Pulmonary artery endothelial cell (primary cell): ENCODE results near the gene BDKRB1. TPM values are rescaled to one million over a fixed set of nuclear protein-coding genes. Genes with fewer than 3 reads are reported as not detected.
"Not testable (repeated sequence)": the region's sequence is repeated elsewhere in the genome, so short reads cannot be mapped to it uniquely, and the experiment has no call there.

Source experiments
- DNase-seq: peaks from one replicate; pipeline ENCODE4 v3.0.0-alpha.2; 2011; ENCODE audit warnings: low read depth, low spot score
- total RNA-seq: library from RNA; depleted of rRNA; stranded (reverse); fragments of >200 nt; gene quantifications from 2 replicates; pipeline ENCODE4 v1.2.3, GENCODE V29; 2014

Gene BDKRB1
- total RNA-seq, 1 donor from 2014 or later, result not detected

GRCh38 chr14:96233661-96234060 is 22.3 kb upstream of the BDKRB1 start:
- DNase-seq, result no peak

DNA sequence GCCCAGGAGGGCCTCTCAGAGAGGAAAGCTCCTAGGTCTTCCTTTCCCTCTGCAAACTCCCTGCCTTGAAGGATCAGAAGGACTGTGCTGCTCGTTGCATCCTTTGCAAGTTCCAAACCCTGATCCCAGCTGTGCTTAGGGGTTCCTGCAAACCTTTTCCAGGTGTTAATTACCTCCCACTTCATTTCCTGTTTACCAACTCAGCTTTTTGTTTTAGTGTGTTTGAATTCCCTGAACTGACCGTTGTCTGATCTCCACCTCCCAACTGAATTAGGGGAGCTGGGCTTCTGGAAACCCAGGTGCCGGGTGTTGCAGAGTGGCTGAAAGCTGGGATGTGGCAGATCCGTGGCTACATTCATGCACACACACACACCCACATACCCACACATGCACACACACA is 20.6 kb upstream of the BDKRB1 start:
- DNase-seq, result no peak

GRCh38 chr14:96237641-96238040 is 18.4 kb upstream of the BDKRB1 start:
- DNase-seq, result no peak

DNA sequence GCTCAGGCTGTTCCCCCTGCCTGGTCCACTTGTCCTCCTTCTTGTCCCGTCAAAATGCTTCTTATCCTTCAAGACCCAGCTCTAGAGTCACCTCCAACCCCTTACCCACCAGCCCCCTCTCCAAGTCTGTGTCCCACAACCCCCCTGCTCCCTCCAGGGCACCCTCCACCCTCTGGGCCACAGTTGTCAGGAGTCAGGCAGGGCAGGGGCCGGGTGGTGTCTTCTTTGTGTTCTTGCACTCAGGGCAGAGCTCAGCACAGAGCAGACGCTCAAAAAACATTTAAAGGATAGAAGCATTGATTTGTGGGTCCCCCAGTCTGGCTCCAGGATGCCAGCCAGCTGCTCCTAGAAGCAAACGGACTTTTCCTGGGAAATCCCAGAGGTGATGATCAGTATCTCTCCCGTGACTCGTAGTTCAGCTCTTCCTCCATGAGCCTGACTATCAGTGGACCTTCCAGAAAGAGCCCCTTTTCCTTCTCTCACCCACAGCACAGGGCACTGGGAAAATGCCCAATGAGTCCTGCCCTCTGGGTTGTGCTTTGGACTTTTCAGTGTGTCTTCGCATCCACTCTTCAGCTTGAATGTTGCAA is 17.2 kb upstream of the BDKRB1 start:
- DNase-seq, result no peak

DNA sequence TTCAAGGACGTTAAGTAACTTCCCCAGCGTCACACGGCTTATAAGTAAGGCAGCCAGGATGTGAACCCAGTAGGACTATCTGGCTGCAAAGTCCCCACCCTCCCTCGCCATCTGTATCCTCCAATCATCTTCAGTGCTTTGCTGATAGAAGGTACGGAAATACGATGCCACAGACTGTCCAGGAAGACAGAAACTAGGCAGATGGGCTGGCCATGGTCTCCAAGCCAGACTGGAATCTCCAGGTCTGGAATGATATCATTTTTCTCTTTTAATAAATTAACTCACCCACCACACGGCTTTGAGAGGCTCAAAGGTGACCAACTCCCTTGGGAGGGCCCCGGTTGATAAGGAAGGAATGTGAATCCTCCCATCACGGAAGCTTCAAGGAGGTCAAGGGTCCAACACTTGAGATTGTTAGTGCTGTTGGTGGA is 16.3 kb upstream of the BDKRB1 start:
- DNase-seq, result no peak

DNA sequence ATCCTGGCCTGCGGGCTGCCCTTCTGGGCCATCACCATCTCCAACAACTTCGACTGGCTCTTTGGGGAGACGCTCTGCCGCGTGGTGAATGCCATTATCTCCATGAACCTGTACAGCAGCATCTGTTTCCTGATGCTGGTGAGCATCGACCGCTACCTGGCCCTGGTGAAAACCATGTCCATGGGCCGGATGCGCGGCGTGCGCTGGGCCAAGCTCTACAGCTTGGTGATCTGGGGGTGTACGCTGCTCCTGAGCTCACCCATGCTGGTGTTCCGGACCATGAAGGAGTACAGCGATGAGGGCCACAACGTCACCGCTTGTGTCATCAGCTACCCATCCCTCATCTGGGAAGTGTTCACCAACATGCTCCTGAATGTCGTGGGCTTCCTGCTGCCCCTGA is 15.4 kb upstream of the BDKRB1 start:
- DNase-seq, result no peak

DNA sequence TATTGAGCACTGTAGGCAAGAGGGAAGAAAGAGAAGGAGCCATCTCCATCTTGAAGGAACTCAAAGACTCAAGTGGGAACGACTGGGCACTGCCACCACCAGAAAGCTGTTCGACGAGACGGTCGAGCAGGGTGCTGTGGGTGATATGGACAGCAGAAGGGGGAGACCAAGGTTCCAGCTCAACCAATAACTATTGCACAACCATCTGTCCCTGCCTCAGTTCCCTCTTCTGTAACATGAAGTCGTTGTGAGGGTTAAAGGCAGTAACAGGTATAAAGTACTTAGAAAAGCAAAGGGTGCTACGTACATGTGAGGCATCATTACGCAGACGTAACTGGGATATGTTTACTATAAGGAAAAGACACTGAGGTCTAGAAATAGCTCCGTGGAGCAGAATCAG is 13.9 kb upstream of the BDKRB1 start:
- no peak for DNase-seq

GRCh38 chr14:96243785-96244184 is 12.2 kb upstream of the BDKRB1 start:
- DNase-seq, result no peak

- not testable (repeated sequence) for DNase-seq
These were observed 10.9 kb upstream of the BDKRB1 start for GRCh38 chr14:96245074-96245473.

- no peak for DNase-seq
These were observed 10.1 kb upstream of the BDKRB1 start for GRCh38 chr14:96245710-96246538.

DNA sequence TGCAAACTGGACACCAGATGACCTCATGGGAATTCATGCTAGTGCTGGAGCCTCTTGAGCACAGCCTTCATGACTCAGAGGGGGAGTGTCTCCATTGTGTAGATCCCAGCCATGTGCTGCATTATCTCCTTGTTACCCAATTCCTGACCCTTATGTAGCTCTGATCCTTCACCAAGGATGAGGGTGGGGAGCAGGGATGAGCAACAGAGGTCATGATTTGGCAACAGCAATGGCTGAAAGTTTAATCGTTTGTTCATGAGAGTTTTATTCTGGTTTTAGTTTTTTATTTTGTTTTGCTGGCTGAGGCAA is 9.5 kb upstream of the BDKRB1 start:
- DNase-seq, result no peak

DNA sequence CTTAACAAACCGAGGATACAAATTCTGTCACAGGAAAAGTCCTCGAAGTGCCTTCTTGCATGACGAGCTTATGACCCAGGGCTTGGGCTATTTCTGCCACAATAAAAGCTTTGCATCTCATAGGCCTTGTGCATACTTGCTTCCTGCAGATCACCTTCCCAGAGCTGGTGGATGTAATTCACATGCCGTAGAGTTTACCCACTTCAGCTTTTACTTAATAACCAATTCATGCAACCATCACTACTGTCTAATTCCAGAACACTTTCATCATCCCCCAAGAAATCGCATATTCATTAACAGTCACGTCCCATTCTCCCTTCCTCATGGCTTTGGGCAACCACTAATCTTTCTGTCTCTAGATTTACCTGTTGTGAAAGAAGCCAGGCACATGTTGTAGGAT is 9.0 kb upstream of the BDKRB1 start:
- DNase-seq, result no peak

DNA sequence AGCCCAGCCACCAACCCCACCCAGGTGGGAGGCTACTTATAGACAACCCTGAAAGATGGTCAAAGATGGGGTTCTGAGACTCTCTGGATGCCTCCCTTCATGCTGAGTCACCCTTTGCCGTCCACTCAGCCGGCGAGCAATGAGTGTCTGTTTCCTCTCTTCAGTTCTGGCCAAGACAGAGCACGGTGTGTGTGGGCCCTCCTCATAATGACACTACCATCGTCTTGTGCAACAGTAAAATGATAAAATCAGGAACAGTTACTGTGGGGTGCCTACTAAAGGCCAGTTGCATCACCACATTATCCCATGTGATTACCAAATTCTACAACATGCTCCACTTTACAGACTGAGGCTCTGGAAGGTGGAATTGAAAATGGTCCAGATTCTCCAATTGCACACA is 7.0 kb upstream of the BDKRB1 start:
- DNase-seq, result no peak

DNA sequence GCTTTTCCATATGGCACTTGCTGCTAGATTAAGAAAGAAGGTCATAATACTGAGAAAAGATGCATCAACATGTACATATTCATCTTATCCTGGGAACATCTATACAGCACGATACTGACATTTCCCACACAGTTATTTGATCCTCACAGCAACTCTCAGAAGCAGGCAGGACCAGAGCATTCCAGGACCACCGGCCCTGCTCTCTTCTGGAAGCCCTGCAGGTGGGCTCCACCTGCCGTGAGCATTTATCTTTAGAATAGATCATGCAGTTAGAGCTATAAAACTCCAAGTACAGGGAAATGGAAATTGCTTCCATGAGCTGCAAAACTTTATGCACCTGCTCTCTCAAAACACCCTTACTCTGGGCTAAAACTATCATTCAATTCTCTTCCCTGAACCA is 5.5 kb upstream of the BDKRB1 start:
- no peak for DNase-seq

DNA sequence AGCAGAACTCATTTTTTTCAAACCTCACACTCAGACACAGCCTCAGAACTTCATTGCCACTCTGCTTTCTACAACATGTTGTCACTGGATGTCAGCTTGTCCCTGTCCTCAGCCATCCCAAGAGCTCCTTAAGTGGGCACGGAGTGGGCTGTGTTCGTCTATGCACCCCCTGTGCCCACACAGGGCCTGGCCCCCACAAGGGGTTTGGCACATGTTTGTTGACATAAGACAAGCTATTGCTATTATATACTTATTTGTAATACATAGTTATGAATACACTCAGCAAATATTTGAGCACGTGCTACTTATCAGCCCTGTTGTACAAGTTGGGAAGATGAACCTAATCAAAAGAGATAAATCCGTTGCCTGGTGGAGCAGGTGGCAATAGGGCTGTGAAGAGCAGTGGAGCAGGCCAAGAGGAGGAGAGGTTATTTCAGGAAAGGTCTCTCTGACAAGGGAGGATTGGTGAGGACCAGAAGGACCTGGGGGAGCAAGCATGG is 4.3 kb upstream of the BDKRB1 start:
- no peak for DNase-seq

DNA sequence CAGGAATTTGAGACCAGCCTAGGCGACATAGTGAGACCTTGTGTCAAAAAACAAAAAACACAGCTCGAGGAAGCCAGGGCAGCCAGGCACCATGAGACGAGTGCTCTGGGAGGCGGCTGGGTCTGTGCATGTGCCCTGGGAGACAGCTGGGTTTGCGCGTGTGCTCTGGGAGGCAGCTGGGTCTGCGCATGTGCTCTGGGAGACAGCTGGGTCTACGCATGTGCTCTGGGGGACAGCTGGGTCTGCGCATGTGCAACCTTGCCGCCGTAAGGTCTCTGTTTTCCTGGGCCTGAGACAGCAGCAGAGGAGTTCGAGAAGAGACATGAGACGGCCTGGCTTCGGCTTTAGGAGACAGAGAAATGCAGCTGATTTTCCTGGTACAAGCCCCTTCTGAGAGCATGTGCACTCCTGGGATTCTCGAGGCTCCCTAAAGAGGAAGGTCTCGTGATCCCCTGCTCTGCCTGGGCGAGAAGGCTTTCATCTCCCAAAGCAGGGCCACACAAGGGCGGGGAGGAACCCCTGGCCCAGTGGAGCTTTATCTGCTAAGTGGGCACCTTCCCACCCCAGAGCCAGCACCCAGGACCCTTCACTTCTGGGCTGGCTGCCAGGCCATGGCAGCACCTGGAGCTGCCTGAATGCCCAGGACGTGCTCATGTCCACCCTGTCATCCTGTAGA is 3.5 kb upstream of the BDKRB1 start:
- DNase-seq, result no peak

DNA sequence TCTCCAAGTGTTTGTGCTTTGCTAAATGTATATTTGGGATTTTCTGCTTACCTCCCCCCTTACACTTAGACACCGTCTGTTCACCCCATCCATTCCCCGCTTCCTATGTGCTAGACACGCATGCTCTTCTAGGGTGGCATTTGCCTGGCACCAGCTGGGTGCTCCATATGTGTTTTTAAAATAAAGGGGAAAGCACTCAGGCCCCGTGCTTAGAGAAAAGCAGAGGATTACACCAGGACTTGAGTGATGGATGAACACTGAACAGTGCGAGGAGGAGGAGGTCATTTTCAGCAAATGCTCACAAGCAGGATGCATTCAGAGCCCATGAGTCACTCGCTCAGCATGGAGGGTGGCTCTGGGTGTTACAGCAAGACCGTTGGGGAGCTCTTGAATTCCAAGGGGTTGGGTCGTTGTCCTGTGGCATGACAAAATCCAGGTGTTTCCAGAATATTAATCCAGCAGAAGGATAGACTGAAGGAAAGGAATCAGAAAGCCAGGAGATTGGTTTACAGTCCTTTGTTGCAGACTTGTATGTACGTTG is 2.9 kb upstream of the BDKRB1 start:
- no peak for DNase-seq

DNA sequence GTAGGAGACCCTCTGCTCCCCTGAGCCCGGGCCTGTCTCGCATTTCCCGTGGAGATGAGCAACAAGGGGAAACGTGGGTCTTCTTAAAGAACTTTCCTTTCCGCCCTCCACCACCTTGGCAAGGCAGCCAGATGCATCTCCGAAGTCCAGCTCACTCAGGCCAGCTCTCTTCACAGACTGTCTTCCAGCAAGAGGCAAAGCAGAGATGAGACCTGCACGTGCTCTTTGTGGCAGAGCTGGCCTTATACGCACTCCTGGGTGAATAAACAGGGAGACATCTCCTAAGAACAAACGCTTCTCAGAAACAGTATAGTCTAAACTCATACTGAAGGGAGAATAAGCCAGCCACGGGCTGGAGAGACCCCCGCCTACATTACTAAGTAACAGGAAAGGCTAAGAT is 1.3 kb upstream of the BDKRB1 start:
- no peak for DNase-seq

DNA sequence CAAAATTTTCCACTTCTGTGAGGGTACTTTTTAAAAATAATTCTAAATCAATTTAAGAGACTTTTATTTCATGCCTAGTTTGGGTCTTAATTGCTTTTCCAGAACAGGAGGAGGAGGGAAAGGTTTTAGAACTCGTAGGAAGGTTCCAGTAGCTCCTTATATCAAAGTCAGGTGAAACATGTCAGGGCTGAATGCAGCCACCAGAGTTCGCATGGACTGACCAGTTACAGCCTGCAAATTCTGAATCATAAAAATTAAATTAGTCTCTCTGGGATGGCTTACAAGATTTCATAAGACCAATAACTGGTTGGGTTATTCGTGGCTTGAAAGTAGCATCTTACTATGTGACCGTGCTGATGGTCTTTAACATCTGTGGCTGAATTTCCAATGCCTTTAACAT is 397 bp downstream of the BDKRB1 start:
- no peak for DNase-seq

DNA sequence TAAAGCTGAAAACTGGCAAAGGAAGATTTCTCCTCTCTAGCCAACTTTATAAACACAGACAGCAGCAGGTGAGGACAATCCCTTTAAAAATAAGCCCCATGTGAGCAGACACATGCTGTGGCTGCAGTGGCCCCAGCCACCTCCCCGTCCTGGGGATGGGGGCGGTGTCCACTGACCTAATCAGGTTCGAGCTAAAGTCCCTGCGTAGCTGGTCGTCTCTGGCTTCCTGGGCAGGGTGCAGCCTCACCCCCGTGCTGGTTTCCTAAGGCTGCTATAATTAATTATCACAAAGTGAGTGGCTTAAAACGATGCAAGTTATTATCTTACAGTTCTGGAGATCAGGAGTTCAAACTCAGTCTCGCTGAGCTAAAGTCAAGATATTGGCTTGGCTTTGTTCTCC is 1.0 kb downstream of the BDKRB1 start:
- no peak for DNase-seq

GRCh38 chr14:96257900-96258299 is 1.9 kb downstream of the BDKRB1 start:
- no peak for DNase-seq

DNA sequence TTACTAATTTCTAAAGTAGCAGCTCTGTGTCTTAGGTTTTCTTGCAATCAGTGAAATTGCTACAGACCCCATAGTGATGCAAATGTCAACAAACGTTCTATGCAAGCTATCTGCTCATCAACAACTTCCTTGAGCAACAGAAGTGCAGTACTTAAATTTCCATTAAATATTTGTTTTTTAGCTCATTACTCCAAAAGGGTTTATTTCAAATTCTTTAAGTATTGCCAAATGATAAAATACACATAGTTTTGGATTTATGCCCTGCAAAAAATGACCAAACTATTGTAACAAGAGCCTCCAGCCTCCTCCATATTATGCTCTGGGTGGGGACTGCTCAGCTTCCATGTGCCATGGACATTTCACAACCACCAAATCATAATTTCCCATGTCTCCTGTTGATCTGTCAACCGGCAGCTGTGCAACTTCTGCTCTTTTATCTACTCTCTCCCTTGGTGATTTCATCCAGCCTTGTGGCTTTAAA is 4.4 kb downstream of the BDKRB1 start:
- DNase-seq, result no peak
